ENCODE data around the gene UBALD2. TPM values are rescaled to one million over a fixed set of nuclear protein-coding genes. Genes with fewer than 3 reads are reported as not detected.

Gene UBALD2
- total RNA-seq, 1 experiment from 2014 or later, result 109 TPM

DNA sequence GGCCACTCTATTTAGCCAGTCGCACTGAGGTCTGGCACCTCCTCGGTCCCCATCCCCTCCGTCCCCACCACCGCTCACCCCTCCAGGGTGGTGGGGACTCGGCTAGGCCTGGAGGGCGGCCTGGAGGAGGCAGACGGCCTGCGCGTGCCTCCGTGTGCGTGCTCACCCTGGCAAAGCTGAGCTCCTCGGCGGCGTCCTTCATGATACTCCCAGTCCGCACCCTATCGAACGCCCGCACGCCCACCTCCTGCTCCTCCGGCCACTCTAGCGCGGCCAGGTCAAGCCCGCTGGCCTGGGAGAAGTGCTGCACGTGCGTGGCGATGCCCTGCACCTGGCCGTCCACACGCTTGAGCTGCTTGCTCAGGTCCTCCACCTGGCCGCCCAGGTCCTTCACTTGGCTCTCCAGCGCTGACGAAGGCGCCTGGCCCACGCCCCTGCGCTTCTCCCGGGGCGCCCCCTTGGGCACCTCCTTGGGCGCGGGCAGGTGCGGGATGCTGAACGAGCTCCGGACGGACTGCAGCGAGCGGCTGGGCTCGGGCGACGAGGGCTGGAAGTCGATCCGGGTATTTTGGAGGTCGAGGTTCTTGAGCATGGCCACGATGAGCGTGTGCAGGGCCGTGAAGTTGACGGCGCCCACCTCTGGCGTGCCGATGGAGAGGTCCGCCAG, 42.3 kb downstream of the UBALD2 start:
- POLR2A ChIA-PET, result interaction anchor here (0.6 kb wide), 3 partner anchors 77 to 375 kb away, joined by 3 read pairs; partner anchors contain the start of gene SPHK1
- H3K4me1 Mint-ChIP-seq (ENCODE audit: insufficient read depth, unreplicated experiment), result no peaks in the 10 kb centered on the region
- intact Hi-C loops (cut with micrococcal nuclease), result no loop called here
- no peaks in the 10 kb centered on the region for H3K27me3 Mint-ChIP-seq (ENCODE audit: insufficient read depth, unreplicated experiment)
- H3K27ac Mint-ChIP-seq (ENCODE audit: low read depth, unreplicated experiment), result no peak overlapping the region
- no peak for DNase-seq (ENCODE audit: unreplicated experiment)
- H3K4me3 Mint-ChIP-seq (ENCODE audit: unreplicated experiment), result no peak overlapping the region
- no peaks in the 10 kb centered on the region for H3K9me3 Mint-ChIP-seq (ENCODE audit: unreplicated experiment)
- no peak for TF ChIP-seq CTCF (IDR thresholded peaks at IDR 0.05; ENCODE audit: unreplicated experiment)
- peaks cover 20% of the 10 kb centered on the region for H3K36me3 Mint-ChIP-seq (ENCODE audit: insufficient read depth, unreplicated experiment)
- no TSS peak for BruUV-seq (replicated peaks)
- CTCF ChIA-PET, result interaction anchor here (0.7 to 1.1 kb wide), 3 partner anchors 47 to 169 kb away, joined by 3 to 4 read pairs (median 3); no protein-coding TSS in a partner anchor

GRCh38 chr17:76307966-76308338, 42.8 kb downstream of the UBALD2 start, which contains the start of gene QRICH2:
Gene QRICH2 (minus strand): TSS chr17:76308276. CDS start chr17:76307998, 278 bp downstream.
- intact Hi-C loops (cut with micrococcal nuclease), result no loop called here
- no TSS peak for BruUV-seq (replicated peaks)
- peaks cover 25% of the 10 kb centered on the region for H3K36me3 Mint-ChIP-seq (ENCODE audit: insufficient read depth, unreplicated experiment)
- no peak for DNase-seq (ENCODE audit: unreplicated experiment)
- H3K4me1 Mint-ChIP-seq (ENCODE audit: insufficient read depth, unreplicated experiment), result no peaks in the 10 kb centered on the region
- no peaks in the 10 kb centered on the region for H3K27me3 Mint-ChIP-seq (ENCODE audit: insufficient read depth, unreplicated experiment)
- TF ChIP-seq CTCF (IDR thresholded peaks at IDR 0.05; ENCODE audit: unreplicated experiment), result no peak
- no peaks in the 10 kb centered on the region for H3K9me3 Mint-ChIP-seq (ENCODE audit: unreplicated experiment)
- ChIA-PET CTCF (interaction anchor here (0.5 to 1.1 kb wide), 4 partner anchors 17 to 169 kb away, joined by 3 to 4 read pairs (median 4); no protein-coding TSS in a partner anchor), POLR2A (interaction anchor here (0.6 kb wide), 1 partner anchor 376 kb away, joined by 3 read pairs; no protein-coding TSS in a partner anchor)
- no peak within 1 kb of the TSS for H3K4me3 Mint-ChIP-seq (ENCODE audit: unreplicated experiment)
- no peak within 1 kb of the TSS for H3K27ac Mint-ChIP-seq (ENCODE audit: low read depth, unreplicated experiment)

DNA sequence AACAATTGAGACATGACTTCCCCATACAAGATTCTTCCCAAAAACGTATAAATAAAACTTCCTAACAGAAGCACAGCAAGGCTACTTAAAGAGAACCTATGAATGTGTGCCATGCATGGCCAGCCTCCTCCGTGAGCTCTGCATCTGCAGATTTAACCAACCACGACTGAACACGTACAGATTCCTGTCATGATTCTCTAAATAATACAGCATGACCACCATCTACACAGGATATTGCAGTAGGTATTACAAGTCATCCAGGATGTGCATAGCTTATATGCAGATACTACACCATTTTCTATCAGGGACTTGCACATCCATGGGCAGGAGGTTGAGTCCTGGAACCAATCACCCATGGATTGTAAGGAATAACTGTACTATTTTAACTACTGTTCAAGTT, 44.3 kb downstream of the UBALD2 start:
- no peak overlapping the region for H3K27ac Mint-ChIP-seq (ENCODE audit: low read depth, unreplicated experiment)
- intact Hi-C loops (cut with micrococcal nuclease), result no loop called here
- CTCF ChIA-PET, result interaction anchor here (0.6 to 3.5 kb wide), 3 partner anchors 88 to 136 kb away, joined by 3 to 17 read pairs (median 5); no protein-coding TSS in a partner anchor

More for the DNA sequence above, 44.3 kb downstream of the UBALD2 start:
- H3K27me3 Mint-ChIP-seq (ENCODE audit: insufficient read depth, unreplicated experiment), result no peaks in the 10 kb centered on the region
- H3K36me3 Mint-ChIP-seq (ENCODE audit: insufficient read depth, unreplicated experiment), result peaks cover 33% of the 10 kb centered on the region
- DNase-seq (ENCODE audit: unreplicated experiment), result no peak
- no TSS peak for BruUV-seq (replicated peaks)
- H3K4me3 Mint-ChIP-seq (ENCODE audit: unreplicated experiment), result no peak overlapping the region
- POLR2A ChIA-PET, result interaction anchor here (0.7 kb wide), 1 partner anchor 75 kb away, joined by 4 read pairs; the partner anchor contains the start of gene SPHK1
- no peaks in the 10 kb centered on the region for H3K4me1 Mint-ChIP-seq (ENCODE audit: insufficient read depth, unreplicated experiment)
- TF ChIP-seq CTCF (IDR thresholded peaks at IDR 0.05; ENCODE audit: unreplicated experiment), result no peak
- no peaks in the 10 kb centered on the region for H3K9me3 Mint-ChIP-seq (ENCODE audit: unreplicated experiment)
